ENCODE measurements around the gene FBXO24.
"Not testable (repeated sequence)": the region's sequence is repeated elsewhere in the genome, so short reads cannot be mapped to it uniquely, and the experiment has no call there.

The FBXO24 gene

GRCh38 chr7:100556541-100556940 lies 29.6 kb upstream of the FBXO24 start:
- no peak for DNase-seq (ENCODE audit: low read depth, low spot score)

DNA sequence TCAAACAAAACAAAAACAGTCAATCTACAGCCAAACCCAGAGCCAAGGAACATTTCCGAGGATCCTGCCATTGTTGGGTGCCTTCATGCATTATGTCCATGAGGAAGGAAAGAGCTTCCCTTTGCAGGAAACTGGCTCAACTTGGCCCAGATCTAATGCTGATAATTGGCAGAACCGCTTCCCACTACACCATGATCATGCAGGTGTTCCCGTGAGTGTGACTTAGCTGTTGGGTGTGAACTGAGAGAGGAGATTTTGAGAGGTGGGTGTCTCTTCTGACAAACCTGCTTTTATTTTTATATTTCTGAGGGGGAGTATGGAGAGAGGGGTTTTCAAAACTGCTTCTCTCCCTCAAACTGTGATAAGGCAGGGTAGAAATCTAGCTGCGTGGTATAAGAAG lies 27.0 kb upstream of the FBXO24 start:
- DNase-seq (ENCODE audit: low read depth, low spot score) = no peak

- DNase-seq (ENCODE audit: low read depth, low spot score) = no peak
Measured at GRCh38 chr7:100561491-100562194, 24.5 kb upstream of the FBXO24 start.

DNA sequence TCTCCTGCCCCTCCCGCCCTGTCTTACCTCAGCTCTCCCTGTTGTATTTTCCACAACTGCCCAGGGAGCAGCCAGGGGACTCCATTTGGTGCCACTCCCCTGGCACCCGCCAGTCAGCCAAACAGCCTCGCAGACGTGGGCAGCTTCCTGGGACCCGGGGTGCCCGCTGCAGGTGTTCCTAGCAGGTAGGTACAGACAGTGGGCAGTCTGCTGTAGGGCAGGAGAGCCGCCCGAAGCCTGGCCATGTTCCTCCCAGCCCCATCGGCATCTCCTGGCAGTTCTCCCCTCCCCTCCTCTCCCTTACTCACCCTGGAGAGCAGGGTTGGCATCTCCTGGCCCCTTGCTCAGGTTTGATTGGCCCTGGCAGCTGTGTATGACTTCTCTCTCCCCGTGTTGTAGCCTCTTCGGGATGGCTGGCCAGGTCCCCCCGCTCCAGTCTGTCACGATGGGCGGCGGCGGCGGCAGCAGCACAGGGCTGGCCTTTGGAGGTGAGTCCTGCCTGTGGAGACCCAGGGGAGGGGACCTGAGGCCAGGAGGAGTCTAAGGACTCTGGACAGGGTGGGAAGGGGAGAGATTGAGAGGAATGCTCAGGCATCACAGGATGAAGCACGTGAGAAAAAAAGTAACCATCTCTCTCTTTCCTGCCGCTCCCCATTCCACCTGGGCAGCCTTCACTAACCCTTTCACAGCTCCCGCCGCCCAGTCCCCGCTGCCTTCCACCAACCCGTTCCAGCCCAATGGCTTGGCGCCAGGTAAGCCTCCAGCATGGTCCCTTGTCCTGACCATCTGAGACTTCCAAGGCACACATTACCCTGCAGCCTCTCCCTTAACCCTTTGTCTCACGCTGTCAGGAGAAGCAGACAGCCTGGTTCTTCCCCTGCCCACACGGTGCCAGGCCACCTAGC lies 23.7 kb upstream of the FBXO24 start:
- no peak for DNase-seq (ENCODE audit: low read depth, low spot score)

DNA sequence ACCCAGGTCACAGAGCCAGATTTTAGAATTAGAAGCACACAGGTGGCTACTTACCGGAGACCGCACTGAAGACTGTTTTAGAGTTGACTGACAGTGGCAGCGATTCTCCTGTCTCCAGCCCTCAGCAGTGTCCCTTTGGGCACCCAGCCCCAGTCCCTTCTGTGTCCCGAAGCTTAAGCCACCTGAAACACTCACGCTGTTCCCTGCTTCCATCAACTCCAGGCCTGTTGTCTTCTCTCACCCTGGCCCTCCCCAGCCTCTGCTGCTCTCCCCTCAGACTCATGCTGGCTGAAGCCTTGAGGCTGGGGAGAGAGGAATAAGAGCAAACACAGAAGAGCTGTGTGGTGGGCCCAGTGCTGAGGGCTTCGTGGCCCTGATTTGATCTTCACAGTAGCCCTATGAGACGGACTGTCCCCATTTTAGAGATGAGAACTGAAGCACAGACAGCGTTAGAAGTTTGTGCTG lies 23.0 kb upstream of the FBXO24 start:
- DNase-seq (ENCODE audit: low read depth, low spot score) = no peak

DNA sequence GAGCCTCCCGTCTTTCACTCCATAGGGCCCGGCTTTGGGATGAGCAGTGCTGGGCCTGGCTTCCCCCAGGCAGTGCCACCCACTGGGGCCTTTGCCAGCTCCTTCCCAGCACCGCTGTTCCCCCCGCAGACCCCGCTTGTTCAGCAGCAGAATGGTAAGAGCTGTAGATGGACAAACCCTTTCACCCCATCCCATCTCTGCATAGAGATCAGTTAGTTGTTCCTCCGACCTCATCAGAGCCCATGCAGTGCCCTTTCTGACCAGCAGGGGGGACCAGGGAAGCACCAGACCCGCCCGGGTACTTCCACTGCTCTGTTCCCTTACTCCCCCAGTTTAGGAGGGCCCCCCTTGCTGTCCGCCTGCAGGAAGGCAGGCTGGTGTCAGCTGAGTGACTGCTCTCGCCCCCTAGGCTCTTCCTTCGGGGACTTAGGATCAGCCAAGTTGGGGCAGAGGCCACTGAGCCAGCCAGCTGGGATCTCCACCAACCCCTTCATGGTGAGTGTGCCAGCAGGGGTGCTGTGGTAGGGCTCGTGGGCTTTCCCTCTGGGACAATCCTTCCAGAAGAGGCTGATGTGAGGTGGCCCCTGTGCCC lies 22.2 kb upstream of the FBXO24 start:
- no peak for DNase-seq (ENCODE audit: low read depth, low spot score)

GRCh38 chr7:100564405-100564804 lies 21.7 kb upstream of the FBXO24 start:
- not testable (repeated sequence) for DNase-seq (ENCODE audit: low read depth, low spot score)

DNA sequence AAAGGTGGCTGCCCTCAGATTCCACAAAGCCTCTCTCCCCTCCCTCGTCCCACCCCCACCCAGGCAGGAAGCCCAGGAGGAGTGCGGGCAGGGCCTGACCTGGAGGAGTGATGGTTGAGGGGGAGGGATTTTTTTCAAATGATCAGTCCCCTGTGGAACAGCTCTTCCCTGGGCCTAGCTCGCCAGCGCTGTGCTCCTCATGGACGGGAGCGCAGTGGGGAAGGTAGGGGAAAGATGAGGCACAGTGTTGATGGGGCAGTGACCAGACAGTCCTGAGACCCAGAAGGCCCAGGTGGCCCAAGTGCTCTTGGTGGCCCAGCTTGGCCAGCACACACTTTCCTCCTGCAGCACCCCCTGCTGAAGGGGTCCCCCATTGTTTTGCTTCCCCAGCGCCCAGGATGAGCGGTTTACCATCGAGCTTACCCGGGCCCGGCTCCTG lies 21.0 kb upstream of the FBXO24 start:
- no peak for DNase-seq (ENCODE audit: low read depth, low spot score)

DNA sequence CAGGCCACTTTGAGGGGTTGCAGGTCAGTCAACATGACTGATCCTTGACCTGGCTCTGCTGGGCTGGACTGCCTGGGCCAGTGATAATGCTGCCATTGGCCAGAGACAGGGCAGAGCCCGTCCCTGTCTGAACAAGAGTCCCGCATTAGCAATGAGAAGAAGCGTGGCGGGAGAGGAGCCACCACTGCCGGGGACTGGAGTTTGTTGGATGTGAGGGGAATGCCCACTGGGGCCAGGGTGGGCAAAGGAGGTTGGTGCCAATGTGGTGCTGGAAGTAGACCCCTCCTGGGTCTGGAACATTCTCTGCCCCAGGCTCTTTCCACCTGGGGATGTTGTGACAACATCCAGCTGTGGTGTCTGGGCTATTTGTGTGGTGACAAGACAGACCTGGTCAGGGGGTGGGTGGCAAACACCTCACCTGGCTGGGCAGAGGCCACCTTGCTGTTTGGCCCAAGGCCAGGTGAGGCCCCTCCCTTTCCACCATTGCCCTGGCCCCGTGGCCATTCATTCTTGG lies 20.1 kb upstream of the FBXO24 start:
- DNase-seq (ENCODE audit: low read depth, low spot score) = no peak

DNA sequence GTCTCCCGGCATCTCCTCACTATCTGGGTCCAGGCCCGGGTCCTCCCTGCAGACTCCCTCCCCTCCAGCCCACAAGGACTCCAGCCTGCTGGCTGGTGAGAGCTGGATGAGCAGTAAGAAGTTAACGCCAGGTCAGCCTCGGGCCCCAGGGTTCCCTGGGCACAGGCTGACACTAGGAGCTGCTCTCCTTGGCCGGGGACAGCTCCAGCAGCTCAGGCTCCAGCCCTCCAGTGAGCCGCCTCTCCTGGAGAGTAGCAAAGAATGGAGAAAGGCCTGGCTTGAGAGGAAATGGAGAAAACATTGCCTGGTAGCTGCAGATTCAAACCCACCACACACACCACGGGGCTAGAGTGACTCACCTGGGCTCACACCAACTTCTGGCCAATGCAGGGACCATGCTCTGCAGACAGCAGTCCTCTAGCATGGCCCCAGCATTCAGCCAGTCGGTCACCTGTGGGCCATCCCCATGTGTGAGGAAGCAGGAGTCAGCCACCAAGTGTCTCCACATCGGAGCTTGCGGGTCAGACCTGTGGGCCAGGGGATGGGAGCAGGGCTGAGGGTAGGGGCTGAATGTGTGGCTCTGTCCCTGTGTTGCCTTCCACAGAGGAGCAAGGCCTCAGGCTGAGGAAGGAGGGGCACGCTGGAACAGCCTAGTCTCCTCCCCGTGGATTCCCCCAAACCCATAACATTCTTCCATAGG lies 18.9 kb upstream of the FBXO24 start:
- DNase-seq (ENCODE audit: low read depth, low spot score) = no peak

DNA sequence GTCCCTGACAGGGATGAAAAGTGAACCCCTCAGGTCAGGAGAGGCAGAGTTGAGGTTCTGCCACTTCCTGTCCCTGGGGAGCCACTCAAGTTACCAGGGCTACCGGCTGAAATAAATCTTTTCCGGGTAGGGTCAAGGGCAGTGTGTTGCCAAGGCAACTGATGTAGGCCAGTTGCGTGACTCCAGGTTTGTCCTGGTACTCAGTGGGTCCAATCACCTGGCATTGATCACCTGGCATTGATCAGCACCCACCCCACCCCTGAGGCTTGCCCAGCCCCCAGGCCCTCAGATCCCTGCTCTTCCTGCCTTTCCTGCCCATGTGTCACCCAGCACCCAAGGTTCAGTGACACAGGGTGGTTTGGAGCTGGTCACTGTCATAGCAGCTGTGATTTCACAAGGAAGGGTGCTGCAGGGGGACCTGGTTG lies 18.4 kb upstream of the FBXO24 start:
- DNase-seq (ENCODE audit: low read depth, low spot score) = no peak

GRCh38 chr7:100568176-100568895 lies 17.8 kb upstream of the FBXO24 start:
- no peak for DNase-seq (ENCODE audit: low read depth, low spot score)

- no peak for DNase-seq (ENCODE audit: low read depth, low spot score)
Measured at GRCh38 chr7:100568896-100569844, 17.0 kb upstream of the FBXO24 start.

- no peak for DNase-seq (ENCODE audit: low read depth, low spot score)
Measured at GRCh38 chr7:100570954-100571828, 14.9 kb upstream of the FBXO24 start.

DNA sequence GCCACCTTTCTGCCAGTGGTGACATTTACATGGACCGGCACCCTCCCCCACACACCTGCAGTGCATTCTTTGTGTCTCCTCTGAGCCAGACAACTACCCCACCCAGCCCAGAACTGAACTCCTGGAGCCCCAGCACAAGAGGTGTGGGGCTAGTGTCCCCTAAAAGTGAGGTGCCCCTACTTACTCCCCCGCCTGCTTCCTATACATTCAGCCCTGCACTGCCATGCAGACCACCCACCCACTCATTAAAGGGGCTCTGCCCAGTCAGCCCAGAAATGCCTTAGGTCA lies 14.4 kb upstream of the FBXO24 start:
- no peak for DNase-seq (ENCODE audit: low read depth, low spot score)

DNA sequence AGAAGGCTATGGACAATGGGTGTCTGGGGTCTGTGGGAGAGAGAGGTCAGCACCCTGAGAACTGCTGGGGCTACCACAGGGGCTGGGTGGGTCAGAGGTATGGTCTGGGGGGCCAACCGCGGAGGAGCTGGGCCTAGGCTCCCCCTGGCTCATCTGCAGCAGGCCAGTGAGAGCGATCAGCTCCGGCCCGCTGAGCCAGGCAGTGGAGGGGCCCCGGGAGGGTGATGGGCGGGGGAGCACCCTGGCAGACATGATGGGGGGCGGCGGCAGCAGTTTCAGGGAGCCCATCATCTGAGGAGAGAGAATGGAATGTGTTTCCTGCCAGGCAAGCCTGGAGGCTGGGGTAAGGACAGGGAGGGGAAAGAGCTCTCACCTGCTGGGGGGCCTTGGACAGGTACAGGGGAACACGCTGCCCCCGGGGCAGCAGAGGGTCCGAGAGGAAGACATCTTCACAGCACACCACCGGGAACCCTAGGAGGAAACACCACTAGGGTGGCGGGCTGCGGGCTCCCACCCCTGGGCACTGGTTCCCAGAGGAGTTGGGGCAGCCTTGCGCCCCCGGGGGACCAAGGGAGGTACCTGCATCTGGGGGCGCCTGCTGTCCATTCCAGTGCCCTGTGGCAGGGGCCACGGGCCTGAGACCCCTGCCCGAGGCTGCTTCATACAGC lies 13.7 kb upstream of the FBXO24 start:
- no peak for DNase-seq (ENCODE audit: low read depth, low spot score)

DNA sequence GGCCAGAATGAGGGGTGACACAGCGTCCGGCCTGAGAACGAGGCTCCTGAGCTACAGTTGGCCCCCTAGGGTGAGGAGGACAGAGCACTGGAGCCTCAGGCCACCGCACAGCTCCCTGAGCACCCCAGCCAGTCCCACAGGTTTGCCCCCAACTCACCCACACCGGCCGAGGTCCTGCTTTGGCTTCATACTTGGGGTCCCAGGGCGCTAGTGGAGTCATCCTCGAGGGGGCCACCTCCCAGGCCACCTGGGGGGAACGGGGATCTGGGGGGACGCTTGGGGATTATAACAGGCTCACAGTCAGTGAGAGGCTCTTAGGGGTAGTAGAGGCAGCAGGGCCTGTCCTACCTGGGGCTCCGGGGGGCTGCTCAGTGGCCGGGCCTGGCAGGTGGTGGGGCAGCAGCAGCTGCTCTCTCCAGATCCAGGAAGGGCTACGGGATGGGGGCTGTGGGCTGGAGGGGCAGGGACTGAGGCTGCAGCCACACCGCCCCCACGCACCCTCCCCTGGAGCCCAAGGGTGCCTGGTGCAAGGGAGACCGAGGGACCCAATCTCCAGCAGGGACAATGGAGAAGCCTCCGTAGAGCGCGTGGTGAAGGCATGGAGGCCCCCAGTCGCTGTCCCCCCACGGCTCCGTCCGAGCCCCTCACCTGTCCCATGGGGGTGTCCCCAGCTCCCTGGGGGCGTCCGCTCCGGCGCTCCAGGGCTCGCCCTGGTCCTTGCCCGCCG lies 13.0 kb upstream of the FBXO24 start:
- no peak for DNase-seq (ENCODE audit: low read depth, low spot score)

All from iPS DF 19.7 (cell line).